ENCODE data around the gene TMCC3.
"Not testable (repeated sequence)": the region's sequence is repeated elsewhere in the genome, so short reads cannot be mapped to it uniquely, and the experiment has no call there.

Gene TMCC3

DNA sequence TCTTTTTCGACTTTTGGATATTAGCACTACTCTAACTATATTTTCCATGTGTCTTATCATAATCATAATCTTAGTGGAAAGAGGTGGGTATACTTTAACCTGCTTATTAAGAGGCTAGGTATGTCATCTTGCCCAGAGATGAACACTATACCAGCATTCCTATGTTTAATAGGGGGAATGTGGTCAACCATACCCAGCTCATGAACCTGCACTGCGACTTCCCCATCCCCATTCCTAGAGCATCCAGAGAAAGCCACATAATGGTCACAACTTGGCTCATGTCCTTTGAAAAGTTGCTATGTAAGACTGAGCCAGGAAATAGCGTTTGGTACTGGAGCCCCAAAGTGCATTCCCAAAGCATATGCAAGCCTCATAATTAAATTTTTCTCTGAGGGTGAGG is 55.2 kb downstream of the TMCC3 start:
- no peaks in the 10 kb centered on the region for H3K36me3 ChIP-seq (replicated peaks)
- no peaks in the 10 kb centered on the region for H3K27me3 ChIP-seq (ENCODE audit: low read depth)
- no peaks in the 10 kb centered on the region for H3K9me3 ChIP-seq
- no peak for DNase-seq (ENCODE audit: low spot score in 2 of 2)
- H3K4me1 ChIP-seq = no peaks in the 10 kb centered on the region
- in situ Hi-C loops (cut with MboI; ENCODE audit: low sequenced_read_pairs) = no loop called here
- H3K4me3 ChIP-seq = no peak overlapping the region

DNA sequence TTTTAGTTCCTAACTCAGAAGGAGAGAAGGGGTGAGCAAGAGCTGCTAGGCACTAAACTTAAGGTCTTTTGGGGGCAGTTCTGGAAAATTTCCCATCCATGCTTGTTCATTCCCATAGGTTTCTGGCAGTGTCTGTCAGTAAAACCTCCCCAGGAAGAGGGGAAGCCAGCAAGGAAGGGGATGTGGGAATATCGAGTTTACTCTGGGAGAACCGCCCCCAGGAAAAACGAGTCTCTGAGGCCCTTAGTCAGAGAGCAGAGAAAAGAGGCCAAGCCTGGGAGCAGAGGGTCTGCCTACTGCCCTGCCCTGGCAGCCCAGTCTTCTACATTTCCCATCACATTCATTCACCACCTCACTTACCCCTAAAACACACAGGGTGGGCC is 55.9 kb downstream of the TMCC3 start:
- H3K27me3 ChIP-seq (ENCODE audit: low read depth) = no peaks in the 10 kb centered on the region

DNA sequence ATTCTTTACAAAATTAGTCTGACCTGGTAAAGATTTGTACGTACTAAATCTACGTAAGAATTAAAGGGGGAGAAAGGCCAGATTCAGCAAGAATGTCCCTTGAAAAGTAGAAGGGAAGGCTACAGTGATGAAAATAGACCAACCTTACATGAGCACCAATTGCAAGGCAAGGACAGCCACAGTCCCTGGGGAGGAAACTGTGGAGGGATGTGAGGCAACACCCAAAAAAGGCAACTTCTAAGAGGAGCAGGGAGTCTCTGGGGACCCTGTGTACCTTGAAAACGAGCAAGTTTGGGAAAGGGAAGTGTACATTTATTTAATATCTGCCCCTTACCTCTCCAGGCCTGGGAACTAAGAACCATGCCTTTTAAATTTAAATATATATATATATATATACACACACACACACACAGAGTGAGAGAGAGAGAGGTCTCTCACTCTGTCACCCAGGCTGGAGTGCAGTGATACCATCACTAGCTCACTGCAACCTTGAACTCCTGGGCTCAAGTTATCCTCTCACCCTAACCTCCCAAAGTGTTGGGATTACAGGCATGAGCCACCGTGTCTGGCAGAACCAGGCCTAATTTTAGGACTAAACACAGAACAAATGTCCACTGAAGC is 56.4 kb downstream of the TMCC3 start:
- H3K9me3 ChIP-seq = no peaks in the 10 kb centered on the region
- H3K27me3 ChIP-seq (ENCODE audit: low read depth) = no peaks in the 10 kb centered on the region
- no peaks in the 10 kb centered on the region for H3K4me1 ChIP-seq
- no peak overlapping the region for H3K4me3 ChIP-seq
- in situ Hi-C loops (cut with MboI; ENCODE audit: low sequenced_read_pairs) = no loop called here
- no peak for DNase-seq (ENCODE audit: low spot score in 2 of 2)
- no peaks in the 10 kb centered on the region for H3K36me3 ChIP-seq (replicated peaks)

More for the DNA sequence above, 55.9 kb downstream of the TMCC3 start:
- no peaks in the 10 kb centered on the region for H3K36me3 ChIP-seq (replicated peaks)
- H3K9me3 ChIP-seq = no peaks in the 10 kb centered on the region
- no peaks in the 10 kb centered on the region for H3K4me1 ChIP-seq
- no peak for DNase-seq (ENCODE audit: low spot score in 2 of 2)
- in situ Hi-C loops (cut with MboI; ENCODE audit: low sequenced_read_pairs) = no loop called here
- no peak overlapping the region for H3K4me3 ChIP-seq

DNA sequence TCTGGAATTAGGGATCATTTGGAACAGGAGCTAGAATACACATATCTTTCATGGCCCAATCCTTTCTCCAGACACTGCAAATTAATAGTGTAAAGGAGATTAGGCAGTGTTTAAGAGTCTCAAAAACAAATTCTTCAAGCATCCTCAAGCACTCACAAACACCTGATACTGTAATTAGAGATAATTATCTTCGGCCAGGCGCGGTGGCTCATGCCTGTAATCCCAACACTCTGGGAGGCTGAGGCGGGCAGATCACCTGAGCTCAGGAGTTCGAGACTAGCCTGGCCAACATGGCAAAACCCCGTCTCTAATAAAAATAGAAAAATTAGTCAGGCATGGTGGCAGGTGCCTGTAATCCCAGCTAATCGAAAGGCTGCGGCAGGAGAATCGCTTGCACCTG is 57.6 kb downstream of the TMCC3 start:
- H3K4me1 ChIP-seq; in situ Hi-C loops (cut with MboI; ENCODE audit: low sequenced_read_pairs); H3K36me3 ChIP-seq (replicated peaks); H3K27me3 ChIP-seq (ENCODE audit: low read depth); H3K4me3 ChIP-seq; DNase-seq (ENCODE audit: low spot score in 2 of 2); H3K9me3 ChIP-seq: not testable (repeated sequence)

DNA sequence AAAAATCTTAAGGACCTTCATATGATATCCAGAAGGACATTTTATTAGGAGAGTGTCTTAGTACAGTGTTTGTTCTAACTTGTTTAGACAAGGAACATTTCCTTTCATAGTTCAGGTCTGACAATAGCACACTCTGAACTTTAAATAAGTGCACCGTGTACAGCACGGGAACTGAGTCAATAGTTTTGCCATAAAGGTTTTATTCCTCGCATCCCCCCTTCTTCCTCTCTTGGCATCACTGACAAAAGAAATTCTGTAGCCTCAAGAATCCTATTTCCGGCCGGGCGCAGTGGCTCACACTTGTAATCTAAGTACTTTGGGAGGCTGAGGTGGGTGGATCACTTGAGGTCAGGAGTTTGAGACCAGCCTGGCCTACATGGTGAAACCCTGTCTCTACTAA is 58.3 kb downstream of the TMCC3 start:
- no peak overlapping the region for H3K4me3 ChIP-seq
- no peaks in the 10 kb centered on the region for H3K9me3 ChIP-seq
- H3K4me1 ChIP-seq = peaks cover 2% of the 10 kb centered on the region; the same call in 1 of the 2 replicates
- no peaks in the 10 kb centered on the region for H3K36me3 ChIP-seq (replicated peaks)
- H3K27me3 ChIP-seq (ENCODE audit: low read depth) = no peaks in the 10 kb centered on the region
- no peak for DNase-seq (ENCODE audit: low spot score in 2 of 2)
- in situ Hi-C loops (cut with MboI; ENCODE audit: low sequenced_read_pairs) = no loop called here

DNA sequence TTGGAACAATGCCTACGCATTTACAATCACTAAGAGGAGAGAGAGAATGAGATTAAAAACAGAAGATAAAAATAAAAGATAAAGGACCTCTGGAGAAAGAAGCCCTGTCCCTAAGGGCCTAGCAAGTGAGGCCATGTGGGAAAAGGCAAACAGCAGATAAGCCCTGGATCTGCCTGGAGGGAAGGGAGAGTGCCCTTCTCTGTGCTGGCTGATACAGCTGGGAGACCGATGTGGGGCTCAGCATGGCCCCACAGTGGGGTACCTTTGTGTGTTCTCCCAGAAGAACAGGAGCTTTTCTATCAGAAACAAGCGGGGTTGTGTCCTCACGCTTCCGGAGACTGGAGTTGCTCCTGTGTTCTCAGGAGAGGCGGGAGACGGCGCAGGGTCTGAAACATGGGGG is 59.9 kb downstream of the TMCC3 start:
- peak in 1 of 2 experiments; percentile 20 for DNase-seq (ENCODE audit: low spot score in 2 of 2)
- Histone ChIP-seq H3K27me3 (ENCODE audit: low read depth) (no peaks in the 10 kb centered on the region), H3K4me3 (no peak overlapping the region), H3K36me3 (replicated peaks) (no peaks in the 10 kb centered on the region), H3K9me3 (no peaks in the 10 kb centered on the region), H3K4me1 (peaks cover 2% of the 10 kb centered on the region; the same call in 1 of the 2 replicates)
- in situ Hi-C loops (cut with MboI; ENCODE audit: low sequenced_read_pairs) = no loop called here

DNA sequence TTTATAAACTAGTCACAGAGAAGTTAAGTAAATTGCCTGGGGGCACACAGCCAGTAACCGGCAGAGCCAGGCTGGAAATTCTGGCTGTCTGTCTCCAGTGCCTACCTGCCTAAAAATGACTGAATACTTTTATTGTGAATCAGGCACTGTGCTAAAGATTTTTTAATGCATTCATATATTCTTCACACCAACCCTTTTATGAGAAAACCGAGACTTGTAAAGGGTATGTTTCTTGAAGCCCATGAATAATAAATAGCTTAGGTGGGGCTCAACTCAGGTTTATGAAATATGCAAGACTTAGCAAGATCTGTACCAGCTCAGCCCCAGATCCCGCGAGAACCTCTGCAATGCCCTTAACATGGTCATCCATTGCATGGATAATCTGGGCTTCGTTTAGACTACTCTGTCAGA is 60.8 kb downstream of the TMCC3 start:
- Histone ChIP-seq H3K9me3 (no peaks in the 10 kb centered on the region), H3K4me1 (peaks cover 2% of the 10 kb centered on the region; the same call in 1 of the 2 replicates), H3K36me3 (replicated peaks) (no peaks in the 10 kb centered on the region), H3K27me3 (ENCODE audit: low read depth) (no peaks in the 10 kb centered on the region), H3K4me3 (no peak overlapping the region)
- in situ Hi-C loops (cut with MboI; ENCODE audit: low sequenced_read_pairs) = no loop called here
- no peak for DNase-seq (ENCODE audit: low spot score in 2 of 2)

DNA sequence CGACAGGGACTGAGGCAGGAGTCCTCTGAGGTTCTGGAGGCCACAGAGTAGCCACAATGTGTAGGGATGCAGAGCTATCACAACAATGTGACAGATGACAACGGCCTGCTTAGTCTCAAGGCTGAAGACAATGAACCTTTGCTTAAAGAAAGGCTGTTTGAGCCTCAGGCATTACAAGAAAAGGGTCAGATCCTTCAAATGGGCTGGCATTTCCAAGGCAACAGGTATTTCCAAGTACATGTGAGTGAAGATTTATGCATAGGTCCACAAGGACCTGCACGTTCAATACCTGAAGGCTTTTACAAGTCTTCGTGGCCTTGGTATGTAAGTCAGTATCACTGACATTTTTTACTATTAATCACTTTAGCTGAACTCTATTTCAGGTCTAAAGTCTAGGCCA is 62.0 kb downstream of the TMCC3 start:
- no peaks in the 10 kb centered on the region for H3K36me3 ChIP-seq (replicated peaks)
- no peaks in the 10 kb centered on the region for H3K9me3 ChIP-seq
- H3K4me1 ChIP-seq = peaks cover 2% of the 10 kb centered on the region; the same call in 1 of the 2 replicates
- no peak overlapping the region for H3K4me3 ChIP-seq
- in situ Hi-C loops (cut with MboI; ENCODE audit: low sequenced_read_pairs) = no loop called here
- H3K27me3 ChIP-seq (ENCODE audit: low read depth) = no peaks in the 10 kb centered on the region
- no peak for DNase-seq (ENCODE audit: low spot score in 2 of 2)

DNA sequence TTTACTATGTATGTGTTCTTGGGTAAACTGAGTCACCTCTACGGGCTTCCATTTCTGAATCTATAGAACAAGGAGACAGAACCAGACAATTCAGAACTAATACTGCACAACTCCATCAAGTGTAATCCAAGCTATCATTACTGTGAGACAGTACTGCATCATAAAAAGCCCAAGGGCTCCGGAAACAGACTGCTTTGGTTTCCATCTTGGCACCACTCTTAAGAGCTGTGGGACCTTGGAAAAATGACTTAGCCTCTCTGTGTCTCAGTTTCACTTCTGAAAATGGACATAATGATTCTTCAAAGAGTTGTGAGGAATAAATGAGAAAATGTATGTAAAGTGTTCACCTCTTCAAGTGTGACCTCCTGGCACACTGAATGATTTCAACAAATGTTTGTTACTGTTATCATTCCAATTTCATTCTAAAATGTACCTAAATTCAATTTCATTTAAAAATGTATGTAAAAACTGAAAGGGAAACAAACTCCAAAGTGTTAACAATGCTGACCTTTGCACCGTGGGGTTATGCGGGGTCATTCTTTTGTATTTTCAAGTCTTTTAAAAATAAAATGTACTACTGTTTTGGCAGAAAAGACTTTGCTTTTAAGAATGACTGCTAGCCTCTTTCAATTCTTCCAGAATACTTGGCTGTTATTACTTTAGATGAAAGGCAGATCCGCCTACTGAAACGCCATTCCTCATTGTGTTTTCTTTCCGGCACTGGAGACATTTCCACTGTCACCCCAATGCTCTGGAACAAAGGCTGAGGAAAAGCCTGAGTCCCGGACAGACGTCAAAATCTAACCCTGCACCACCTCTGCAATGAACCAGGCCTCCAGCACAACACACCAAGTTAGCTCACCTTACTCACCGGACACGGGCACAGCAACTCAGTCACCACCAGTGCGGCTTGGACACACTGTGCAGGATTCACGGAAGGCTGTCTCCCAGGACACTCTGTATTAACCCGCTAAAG is 62.8 kb downstream of the TMCC3 start:
- no peaks in the 10 kb centered on the region for H3K27me3 ChIP-seq (ENCODE audit: low read depth)
- H3K4me1 ChIP-seq = peaks cover 2% of the 10 kb centered on the region; the same call in 1 of the 2 replicates
- no peak for DNase-seq (ENCODE audit: low spot score in 2 of 2)
- no peaks in the 10 kb centered on the region for H3K9me3 ChIP-seq
- no peak overlapping the region for H3K4me3 ChIP-seq
- H3K36me3 ChIP-seq (replicated peaks) = no peaks in the 10 kb centered on the region
- in situ Hi-C loops (cut with MboI; ENCODE audit: low sequenced_read_pairs) = no loop called here

DNA sequence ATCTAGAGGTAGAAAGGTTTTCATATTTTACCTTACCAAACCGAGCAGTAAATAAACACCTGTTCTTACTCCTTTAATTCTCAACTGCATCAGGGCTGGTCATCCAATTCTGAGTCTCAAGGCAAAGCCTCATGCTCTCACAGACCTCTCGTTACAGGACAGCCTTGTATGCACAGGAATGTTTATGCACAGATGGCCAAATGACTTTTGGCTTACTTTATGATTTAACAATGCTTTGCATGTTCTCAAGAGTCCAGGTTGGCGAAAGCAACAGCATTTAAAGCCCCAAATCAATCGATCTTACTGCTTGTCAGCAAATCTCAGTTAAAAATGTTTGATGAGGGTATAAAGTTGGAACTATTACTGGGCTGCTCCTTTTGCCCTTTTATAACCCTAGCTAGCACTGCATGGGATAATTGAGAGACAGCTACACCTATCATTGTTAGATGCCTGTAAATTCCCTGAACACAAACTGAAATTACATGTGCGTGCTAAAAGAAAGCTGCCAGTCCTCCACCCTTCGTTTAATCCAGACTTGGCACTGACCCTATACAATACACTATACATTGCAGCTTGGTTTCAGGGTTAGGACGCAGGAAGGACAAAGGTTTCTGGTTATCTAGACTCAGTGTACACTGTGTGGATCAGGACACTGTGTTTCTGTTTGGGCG is 63.6 kb downstream of the TMCC3 start:
- no peak for DNase-seq (ENCODE audit: low spot score in 2 of 2)
- in situ Hi-C loops (cut with MboI; ENCODE audit: low sequenced_read_pairs) = no loop called here
- H3K4me1 ChIP-seq = peaks cover 2% of the 10 kb centered on the region; the same call in 1 of the 2 replicates
- no peaks in the 10 kb centered on the region for H3K27me3 ChIP-seq (ENCODE audit: low read depth)
- H3K9me3 ChIP-seq = no peaks in the 10 kb centered on the region
- no peak overlapping the region for H3K4me3 ChIP-seq
- H3K36me3 ChIP-seq (replicated peaks) = no peaks in the 10 kb centered on the region

DNA sequence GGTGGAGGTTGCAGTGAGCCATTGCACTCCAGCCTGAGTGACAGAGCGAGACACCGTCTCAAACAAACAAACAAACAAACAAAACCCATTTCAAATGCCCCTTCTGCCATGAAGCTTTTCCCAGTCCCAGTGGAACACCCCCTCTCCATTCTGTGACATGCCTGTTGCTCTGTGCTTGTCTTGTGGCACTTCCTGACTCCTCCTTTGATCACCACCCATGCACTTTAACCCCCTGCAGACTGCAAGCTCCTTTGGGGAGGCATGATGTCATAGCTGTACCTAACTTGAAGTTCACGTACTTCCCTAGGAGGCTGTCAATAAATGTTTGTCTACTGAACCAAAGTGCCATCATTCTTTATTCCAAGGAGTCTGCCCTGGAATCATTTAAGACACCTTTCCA is 64.7 kb downstream of the TMCC3 start:
- Histone ChIP-seq H3K9me3 (no peaks in the 10 kb centered on the region), H3K36me3 (replicated peaks) (0 out of 2 replicates have a peak, but pooled peaks cover 4% of the 10 kb centered on the region), H3K27me3 (ENCODE audit: low read depth) (no peaks in the 10 kb centered on the region), H3K4me3 (no peak overlapping the region), H3K4me1 (peaks cover 2% of the 10 kb centered on the region; the same call in 1 of the 2 replicates)
- in situ Hi-C loops (cut with MboI; ENCODE audit: low sequenced_read_pairs) = no loop called here
- no peak for DNase-seq (ENCODE audit: low spot score in 2 of 2)

DNA sequence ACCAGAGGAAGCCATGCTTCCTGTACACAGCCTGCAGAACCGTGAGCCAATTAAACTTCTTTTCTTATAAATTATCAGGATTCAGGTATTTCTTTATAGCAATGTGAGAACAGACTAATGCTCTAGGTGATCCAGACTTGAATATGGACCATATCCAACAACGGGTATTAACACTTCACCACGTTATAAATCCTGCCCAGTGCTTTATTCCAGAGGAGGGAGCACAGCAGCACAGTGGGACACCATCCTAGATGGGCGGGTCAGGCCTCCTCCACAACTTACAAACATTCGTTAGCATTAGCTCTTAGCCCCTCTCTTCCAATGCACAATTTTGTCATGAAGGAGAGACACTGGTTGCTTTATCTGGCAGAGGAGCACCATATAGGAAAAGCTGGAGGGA is 66.0 kb downstream of the TMCC3 start:
- in situ Hi-C loops (cut with MboI; ENCODE audit: low sequenced_read_pairs) = no loop called here
- no peaks in the 10 kb centered on the region for H3K27me3 ChIP-seq (ENCODE audit: low read depth)
- 0 out of 2 replicates have a peak, but pooled peaks cover 4% of the 10 kb centered on the region for H3K36me3 ChIP-seq (replicated peaks)
- peaks cover 2% of the 10 kb centered on the region; the same call in 1 of the 2 replicates for H3K4me1 ChIP-seq
- no peak overlapping the region for H3K4me3 ChIP-seq
- H3K9me3 ChIP-seq = no peaks in the 10 kb centered on the region
- no peak for DNase-seq (ENCODE audit: low spot score in 2 of 2)

DNA sequence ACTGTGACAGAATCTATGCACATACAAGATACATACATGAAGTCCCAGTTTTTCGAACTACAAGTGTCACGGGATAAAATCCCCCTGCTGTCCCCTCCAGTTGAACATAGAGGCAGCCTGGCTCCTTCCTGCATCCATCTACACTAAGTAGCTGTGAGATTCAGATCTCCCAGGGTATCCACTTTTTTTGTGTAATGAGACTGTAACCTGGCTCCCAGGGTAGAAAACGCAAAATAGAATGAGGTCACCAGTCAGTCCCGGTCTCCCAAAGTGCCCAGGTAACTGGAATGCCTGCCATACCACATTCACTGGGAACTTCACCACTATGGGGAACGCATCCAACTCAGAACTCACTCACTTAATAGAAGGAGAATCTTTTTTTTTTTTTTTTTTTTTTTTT is 67.8 kb downstream of the TMCC3 start:
- DNase-seq (ENCODE audit: low spot score in 2 of 2) = no peak
- Histone ChIP-seq H3K4me1 (peaks cover under 1% of the 10 kb centered on the region; the same call in 1 of the 2 replicates), H3K27me3 (ENCODE audit: low read depth) (no peaks in the 10 kb centered on the region), H3K4me3 (no peak overlapping the region), H3K36me3 (replicated peaks) (peaks cover 4% of the 10 kb centered on the region; the same call in 1 of the 2 replicates), H3K9me3 (no peaks in the 10 kb centered on the region)
- in situ Hi-C loops (cut with MboI; ENCODE audit: low sequenced_read_pairs) = no loop called here
